Measurements from ENCODE around the gene GSTCD.
"Not testable (repeated sequence)": the region's sequence is repeated elsewhere in the genome, so short reads cannot be mapped to it uniquely, and the experiment has no call there.

GSTCD gene

DNA sequence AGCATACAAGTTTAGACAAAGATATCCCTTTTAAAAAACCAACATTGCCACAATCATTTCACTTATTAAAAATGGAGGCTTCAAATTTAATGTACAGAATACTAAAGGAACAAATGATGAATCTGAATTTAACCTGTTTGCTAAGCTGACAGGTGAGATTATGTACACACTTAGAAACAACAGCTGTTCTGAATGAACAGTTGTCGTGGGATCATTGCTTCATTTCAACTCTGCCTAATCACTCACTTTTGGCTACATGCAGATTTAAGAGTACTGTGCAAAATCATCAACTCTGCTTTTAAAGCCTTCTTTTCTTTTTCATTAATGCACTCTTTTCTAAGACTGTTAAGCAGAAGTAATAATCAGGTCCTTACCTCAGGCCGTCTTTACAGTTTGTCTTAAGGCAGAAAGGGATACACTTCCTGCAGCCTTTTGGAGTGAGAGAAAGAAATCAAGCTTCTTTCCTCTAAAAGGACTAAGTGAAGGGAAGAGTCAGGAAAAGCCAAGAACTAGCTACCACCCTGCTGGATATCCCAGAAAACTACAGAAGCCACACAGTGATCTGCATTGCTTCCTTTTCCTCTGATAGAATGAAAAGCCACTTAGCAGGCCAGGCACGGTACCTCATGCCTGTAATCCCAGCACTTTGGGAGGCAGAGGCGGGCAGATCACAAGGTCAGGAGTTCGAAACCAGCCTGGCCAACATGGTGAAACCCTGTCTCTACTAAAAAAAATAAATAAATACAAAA lies 132.0 kb downstream of the GSTCD start (continued):
- TF ChIP-seq CSDC2 (CRISPR knock-in tag; IDR thresholded peaks at IDR 0.05) = no peak

GRCh38 chr4:105843941-105844340 lies 135.4 kb downstream of the GSTCD start:
- TF ChIP-seq PATZ1 (CRISPR knock-in tag; IDR thresholded peaks at IDR 0.05; ENCODE audit: borderline replicate concordance) (no peak), ZNF565 (CRISPR knock-in tag; conservative IDR thresholded peaks at IDR 0.05; ENCODE audit: low read depth) (no peak), PPARA (CRISPR knock-in tag; IDR thresholded peaks at IDR 0.05; ENCODE audit: borderline replicate concordance) (no peak), CSRNP3 (CRISPR knock-in tag; IDR thresholded peaks at IDR 0.05) (no peak), TCF4 (CRISPR knock-in tag; IDR thresholded peaks at IDR 0.05; ENCODE audit: borderline replicate concordance) (no peak), ESRRG (CRISPR knock-in tag; IDR thresholded peaks at IDR 0.05) (no peak), ZC3H10 (CRISPR knock-in tag; IDR thresholded peaks at IDR 0.05) (no peak), SNAI2 (CRISPR knock-in tag; IDR thresholded peaks at IDR 0.05) (no peak), OSR1 (CRISPR knock-in tag; IDR thresholded peaks at IDR 0.05) (no peak), POU6F1 (CRISPR knock-in tag; IDR thresholded peaks at IDR 0.05; ENCODE audit: borderline replicate concordance, low read depth) (no peak), ZFP30 (CRISPR knock-in tag; IDR thresholded peaks at IDR 0.05) (no peak), GLIS3 (CRISPR knock-in tag; IDR thresholded peaks at IDR 0.05) (no peak), ARNTL (CRISPR knock-in tag; IDR thresholded peaks at IDR 0.05; ENCODE audit: borderline replicate concordance, low read depth) (no peak), BACH2 (CRISPR knock-in tag; IDR thresholded peaks at IDR 0.05; ENCODE audit: borderline replicate concordance) (no peak)
- TF ChIP-seq, protein P1, sequence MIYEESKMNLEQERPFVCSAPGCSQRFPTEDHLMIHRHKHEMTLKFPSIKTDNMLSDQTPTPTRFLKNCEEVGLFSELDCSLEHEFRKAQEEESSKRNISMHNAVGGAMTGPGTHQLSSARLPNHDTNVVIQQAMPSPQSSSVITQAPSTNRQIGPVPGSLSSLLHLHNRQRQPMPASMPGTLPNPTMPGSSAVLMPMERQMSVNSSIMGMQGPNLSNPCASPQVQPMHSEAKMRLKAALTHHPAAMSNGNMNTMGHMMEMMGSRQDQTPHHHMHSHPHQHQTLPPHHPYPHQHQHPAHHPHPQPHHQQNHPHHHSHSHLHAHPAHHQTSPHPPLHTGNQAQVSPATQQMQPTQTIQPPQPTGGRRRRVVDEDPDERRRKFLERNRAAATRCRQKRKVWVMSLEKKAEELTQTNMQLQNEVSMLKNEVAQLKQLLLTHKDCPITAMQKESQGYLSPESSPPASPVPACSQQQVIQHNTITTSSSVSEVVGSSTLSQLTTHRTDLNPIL (CRISPR knock-in tag; IDR thresholded peaks at IDR 0.05; ENCODE audit: low read depth) = no peak
- no peak for ATAC-seq

DNA sequence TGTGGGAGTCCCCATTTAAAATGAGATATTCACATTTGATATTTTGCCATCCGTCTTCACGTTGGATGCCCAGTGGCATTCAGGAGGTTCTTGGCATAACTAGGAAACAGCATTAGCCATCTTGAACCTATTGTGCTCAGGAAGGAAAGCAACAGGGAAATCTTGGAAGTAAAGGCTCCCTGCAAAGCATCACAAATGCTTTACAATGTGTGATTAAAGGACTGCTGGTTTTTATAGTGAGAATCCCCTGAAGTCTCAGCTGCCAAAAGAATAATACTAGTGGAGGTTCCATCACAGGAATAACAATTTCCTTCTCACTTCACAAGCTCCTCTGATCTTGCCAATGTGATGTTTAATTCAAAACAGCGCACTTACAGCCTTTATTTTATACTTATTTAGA lies 137.0 kb downstream of the GSTCD start:
- TF ChIP-seq PPARA (CRISPR knock-in tag; IDR thresholded peaks at IDR 0.05; ENCODE audit: borderline replicate concordance) (no peak), ZNF8 (CRISPR knock-in tag; IDR thresholded peaks at IDR 0.05) (no peak), ZNF70 (CRISPR knock-in tag; IDR thresholded peaks at IDR 0.05) (no peak), ZFP3 (CRISPR knock-in tag; IDR thresholded peaks at IDR 0.05) (no peak), RARB (CRISPR knock-in tag; IDR thresholded peaks at IDR 0.05) (no peak), CSRNP3 (CRISPR knock-in tag; IDR thresholded peaks at IDR 0.05) (no peak), BACH2 (CRISPR knock-in tag; IDR thresholded peaks at IDR 0.05; ENCODE audit: borderline replicate concordance) (no peak), TCF4 (CRISPR knock-in tag; IDR thresholded peaks at IDR 0.05; ENCODE audit: borderline replicate concordance) (no peak), ISL1 (CRISPR knock-in tag; IDR thresholded peaks at IDR 0.05) (no peak), PATZ1 (CRISPR knock-in tag; IDR thresholded peaks at IDR 0.05; ENCODE audit: borderline replicate concordance) (no peak), ESRRG (CRISPR knock-in tag; IDR thresholded peaks at IDR 0.05) (no peak), ARNTL (CRISPR knock-in tag; IDR thresholded peaks at IDR 0.05; ENCODE audit: borderline replicate concordance, low read depth) (no peak), POU6F1 (CRISPR knock-in tag; IDR thresholded peaks at IDR 0.05; ENCODE audit: borderline replicate concordance, low read depth) (no peak)
- TF ChIP-seq, protein P2, sequence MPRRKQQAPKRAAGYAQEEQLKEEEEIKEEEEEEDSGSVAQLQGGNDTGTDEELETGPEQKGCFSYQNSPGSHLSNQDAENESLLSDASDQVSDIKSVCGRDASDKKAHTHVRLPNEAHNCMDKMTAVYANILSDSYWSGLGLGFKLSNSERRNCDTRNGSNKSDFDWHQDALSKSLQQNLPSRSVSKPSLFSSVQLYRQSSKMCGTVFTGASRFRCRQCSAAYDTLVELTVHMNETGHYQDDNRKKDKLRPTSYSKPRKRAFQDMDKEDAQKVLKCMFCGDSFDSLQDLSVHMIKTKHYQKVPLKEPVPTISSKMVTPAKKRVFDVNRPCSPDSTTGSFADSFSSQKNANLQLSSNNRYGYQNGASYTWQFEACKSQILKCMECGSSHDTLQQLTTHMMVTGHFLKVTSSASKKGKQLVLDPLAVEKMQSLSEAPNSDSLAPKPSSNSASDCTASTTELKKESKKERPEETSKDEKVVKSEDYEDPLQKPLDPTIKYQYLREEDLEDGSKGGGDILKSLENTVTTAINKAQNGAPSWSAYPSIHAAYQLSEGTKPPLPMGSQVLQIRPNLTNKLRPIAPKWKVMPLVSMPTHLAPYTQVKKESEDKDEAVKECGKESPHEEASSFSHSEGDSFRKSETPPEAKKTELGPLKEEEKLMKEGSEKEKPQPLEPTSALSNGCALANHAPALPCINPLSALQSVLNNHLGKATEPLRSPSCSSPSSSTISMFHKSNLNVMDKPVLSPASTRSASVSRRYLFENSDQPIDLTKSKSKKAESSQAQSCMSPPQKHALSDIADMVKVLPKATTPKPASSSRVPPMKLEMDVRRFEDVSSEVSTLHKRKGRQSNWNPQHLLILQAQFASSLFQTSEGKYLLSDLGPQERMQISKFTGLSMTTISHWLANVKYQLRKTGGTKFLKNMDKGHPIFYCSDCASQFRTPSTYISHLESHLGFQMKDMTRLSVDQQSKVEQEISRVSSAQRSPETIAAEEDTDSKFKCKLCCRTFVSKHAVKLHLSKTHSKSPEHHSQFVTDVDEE (CRISPR knock-in tag; IDR thresholded peaks at IDR 0.05) = no peak

DNA sequence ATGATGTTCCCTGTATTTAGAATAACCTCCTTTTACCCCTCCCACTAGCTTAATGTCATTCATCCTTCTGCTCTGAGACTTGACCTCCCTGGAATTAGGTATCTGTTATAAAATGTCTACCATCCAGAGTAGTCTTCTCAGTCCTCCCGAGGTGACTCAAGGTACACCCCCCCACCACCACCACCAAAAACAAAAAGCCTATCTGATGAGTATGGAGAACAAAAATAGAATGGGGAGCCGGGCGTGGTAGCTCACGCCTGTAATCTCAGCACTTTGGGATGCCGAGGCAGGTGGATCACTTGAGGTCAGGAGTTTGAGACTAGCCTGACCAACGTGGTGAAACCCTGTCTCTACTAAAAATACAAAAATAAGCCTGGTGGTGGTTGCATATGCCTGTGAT lies 139.8 kb downstream of the GSTCD start:
- ATAC-seq = not testable (repeated sequence)

More for the DNA sequence above, 137.0 kb downstream of the GSTCD start:
- no peak for ATAC-seq

Data from SK-N-SH treated with all-trans-retinoic acid at 6 μM for 48 hours (cell line).